ENCODE measurements around the gene PAM.
"Not testable (repeated sequence)": the region's sequence is repeated elsewhere in the genome, so short reads cannot be mapped to it uniquely, and the experiment has no call there.

Gene PAM

GRCh38 chr5:102764381-102765004 lies 9.4 kb downstream of the PAM start:
- WGBS, 2 experiments (ENCODE audit: insufficient coverage in 2 of 2) = 90 to 100% methylated on average over 2 of the region's 7 CpGs
- peaks cover 14% of the 10 kb centered on the region for H3K4me1 ChIP-seq (ENCODE audit: control insufficient read depth, insufficient read depth, low read length, poor library complexity, severe bottlenecking)
- no peaks in the 10 kb centered on the region for H3K9me3 ChIP-seq (ENCODE audit: control insufficient read depth, low read length)
- no peak overlapping the region for H3K4me3 ChIP-seq (ENCODE audit: extremely low read depth, insufficient read depth, low read length, poor library complexity, severe bottlenecking)
- no peak overlapping the region for H3K27ac ChIP-seq (ENCODE audit: low read depth, low read length, severe bottlenecking)
- no peaks in the 10 kb centered on the region for H3K36me3 ChIP-seq (ENCODE audit: control insufficient read depth, insufficient read depth, low read length)

DNA sequence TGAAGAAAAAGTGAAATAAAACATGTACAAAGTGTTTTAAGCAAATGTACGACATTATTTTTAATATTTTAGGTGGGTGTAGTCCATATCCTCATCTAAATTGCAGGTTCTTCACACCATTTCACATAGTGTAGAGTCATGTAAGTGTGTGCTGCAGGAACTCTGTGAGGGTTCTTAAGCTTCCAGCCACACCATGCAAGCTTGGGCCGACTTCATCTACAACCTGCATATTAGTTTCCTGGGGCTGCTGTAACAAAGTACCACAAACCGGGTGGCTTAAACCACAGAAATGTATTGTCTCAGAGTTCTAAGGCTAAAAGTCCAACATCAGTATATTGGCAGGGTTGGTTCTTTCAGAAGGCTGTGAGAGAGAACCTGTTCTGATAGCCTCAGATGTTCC lies 10.2 kb downstream of the PAM start:
- H3K4me1 ChIP-seq (ENCODE audit: control insufficient read depth, insufficient read depth, low read length, poor library complexity, severe bottlenecking) = peaks cover 14% of the 10 kb centered on the region
- H3K4me3 ChIP-seq (ENCODE audit: extremely low read depth, insufficient read depth, low read length, poor library complexity, severe bottlenecking) = no peak overlapping the region
- no peaks in the 10 kb centered on the region for H3K36me3 ChIP-seq (ENCODE audit: control insufficient read depth, insufficient read depth, low read length)
- H3K27ac ChIP-seq (ENCODE audit: low read depth, low read length, severe bottlenecking) = no peak overlapping the region
- WGBS, 2 experiments (ENCODE audit: insufficient coverage in 2 of 2) = 100% methylated on average over 3 of the region's 3 CpGs; no CpG with 5 or more reads in 1 of the 2 experiments
- no peaks in the 10 kb centered on the region for H3K9me3 ChIP-seq (ENCODE audit: control insufficient read depth, low read length)

DNA sequence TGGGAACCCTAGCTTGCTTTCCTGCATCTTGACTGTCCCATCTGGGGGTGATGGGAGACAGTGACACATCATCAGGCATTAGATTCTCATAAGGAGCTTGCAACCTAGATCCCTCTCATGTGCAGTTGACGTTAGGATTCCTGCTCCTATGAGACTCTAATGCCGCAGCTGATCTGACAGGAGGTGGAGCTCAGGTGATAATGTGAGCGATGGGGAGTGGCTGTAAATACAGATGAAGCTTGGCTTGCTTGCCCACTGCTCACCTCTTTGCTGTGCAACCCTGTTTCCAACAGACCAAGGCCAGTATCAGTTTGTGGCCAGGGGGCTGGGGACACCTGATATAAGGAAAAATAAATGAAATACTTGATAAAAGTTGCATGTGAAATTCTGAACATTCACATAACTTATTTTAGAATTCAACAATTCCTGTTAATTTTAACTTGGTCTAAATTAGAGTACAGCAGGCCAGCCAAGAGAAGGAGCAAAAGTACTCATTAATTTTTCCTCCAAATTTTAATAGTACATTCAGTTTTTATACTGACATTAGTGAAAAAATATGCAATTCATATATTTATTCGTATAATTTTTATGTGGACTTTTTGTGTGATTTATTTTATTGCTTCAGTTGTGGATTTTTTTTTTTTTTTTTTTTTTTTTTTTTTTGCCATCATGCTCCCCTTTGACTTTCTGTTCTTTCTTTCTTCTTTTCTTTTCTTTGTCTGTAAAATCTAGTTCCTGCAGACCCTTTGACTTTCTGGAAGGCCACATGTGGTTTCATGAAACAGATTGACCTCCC lies 11.4 kb downstream of the PAM start:
- WGBS, 2 experiments (ENCODE audit: insufficient coverage in 2 of 2) = 86 to 93% methylated on average over 3 of the region's 4 CpGs
- H3K36me3 ChIP-seq (ENCODE audit: control insufficient read depth, insufficient read depth, low read length) = no peaks in the 10 kb centered on the region
- no peak overlapping the region for H3K27ac ChIP-seq (ENCODE audit: low read depth, low read length, severe bottlenecking)
- no peak overlapping the region for H3K4me3 ChIP-seq (ENCODE audit: extremely low read depth, insufficient read depth, low read length, poor library complexity, severe bottlenecking)
- no peaks in the 10 kb centered on the region for H3K9me3 ChIP-seq (ENCODE audit: control insufficient read depth, low read length)
- peaks cover 20% of the 10 kb centered on the region for H3K4me1 ChIP-seq (ENCODE audit: control insufficient read depth, insufficient read depth, low read length, poor library complexity, severe bottlenecking)

- 89% methylated on average over 1 of the region's 2 CpGs; no CpG with 5 or more reads in 1 of the 2 experiments for WGBS, 2 experiments (ENCODE audit: insufficient coverage in 2 of 2)
- Histone ChIP-seq H3K4me1 (ENCODE audit: control insufficient read depth, insufficient read depth, low read length, poor library complexity, severe bottlenecking) (peaks cover 13% of the 10 kb centered on the region), H3K9me3 (ENCODE audit: control insufficient read depth, low read length) (no peaks in the 10 kb centered on the region), H3K27ac (ENCODE audit: low read depth, low read length, severe bottlenecking) (no peak overlapping the region), H3K36me3 (ENCODE audit: control insufficient read depth, insufficient read depth, low read length) (no peaks in the 10 kb centered on the region), H3K4me3 (ENCODE audit: extremely low read depth, insufficient read depth, low read length, poor library complexity, severe bottlenecking) (no peak overlapping the region)
Observed at GRCh38 chr5:102767862-102768261, 12.8 kb downstream of the PAM start.

GRCh38 chr5:102770803-102771202 lies 15.7 kb downstream of the PAM start:
- Histone ChIP-seq H3K4me1 (ENCODE audit: control insufficient read depth, insufficient read depth, low read length, poor library complexity, severe bottlenecking) (peaks cover 11% of the 10 kb centered on the region), H3K4me3 (ENCODE audit: extremely low read depth, insufficient read depth, low read length, poor library complexity, severe bottlenecking) (no peak overlapping the region), H3K36me3 (ENCODE audit: control insufficient read depth, insufficient read depth, low read length) (no peaks in the 10 kb centered on the region), H3K9me3 (ENCODE audit: control insufficient read depth, low read length) (no peaks in the 10 kb centered on the region), H3K27ac (ENCODE audit: low read depth, low read length, severe bottlenecking) (peak overlapping the region; percentile 64)
- WGBS, 2 experiments (ENCODE audit: insufficient coverage in 2 of 2) = no CpG with 5 or more reads among the region's 3 CpGs

DNA sequence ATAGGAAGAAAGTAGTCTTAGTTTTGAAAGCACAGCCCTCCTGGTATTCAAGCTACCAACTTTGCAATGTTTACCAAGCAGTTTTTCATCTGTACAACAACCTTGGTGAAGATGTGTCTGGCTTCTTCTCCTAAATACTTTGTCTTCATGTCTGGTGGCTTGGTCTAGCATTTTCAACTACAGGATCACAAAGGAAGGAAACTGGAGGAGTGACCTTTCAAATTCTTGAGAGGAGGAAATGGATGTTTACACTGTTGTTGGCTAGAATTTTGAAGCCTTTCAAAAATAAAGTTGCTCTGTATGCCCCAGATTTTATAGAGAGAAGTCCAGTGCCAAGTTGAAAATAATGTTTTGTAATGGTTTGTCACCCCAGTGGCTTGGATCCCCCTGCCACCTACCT lies 16.3 kb downstream of the PAM start:
- no peaks in the 10 kb centered on the region for H3K36me3 ChIP-seq (ENCODE audit: control insufficient read depth, insufficient read depth, low read length)
- H3K9me3 ChIP-seq (ENCODE audit: control insufficient read depth, low read length) = no peaks in the 10 kb centered on the region
- H3K4me3 ChIP-seq (ENCODE audit: extremely low read depth, insufficient read depth, low read length, poor library complexity, severe bottlenecking) = no peak overlapping the region
- peaks cover 11% of the 10 kb centered on the region for H3K4me1 ChIP-seq (ENCODE audit: control insufficient read depth, insufficient read depth, low read length, poor library complexity, severe bottlenecking)
- H3K27ac ChIP-seq (ENCODE audit: low read depth, low read length, severe bottlenecking) = peak overlapping the region; percentile 64

DNA sequence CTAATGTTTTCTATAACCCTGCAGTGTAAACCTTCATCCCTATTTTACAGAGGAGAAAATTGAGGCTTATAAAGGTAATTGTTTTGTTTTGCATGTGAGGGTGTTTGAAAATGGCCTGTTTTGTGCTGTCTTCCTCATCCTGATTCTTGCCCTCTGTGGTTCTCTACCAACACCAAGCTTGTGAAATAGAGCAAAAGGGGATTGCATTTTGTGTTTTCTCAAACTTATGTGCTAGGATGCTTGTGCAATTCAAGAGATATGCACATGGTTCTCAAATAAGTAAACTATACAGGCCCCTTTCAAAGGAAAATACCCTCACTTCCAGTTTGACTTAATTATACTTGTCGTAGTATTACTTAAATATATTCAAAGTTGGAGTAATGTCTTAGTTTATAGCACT lies 17.2 kb downstream of the PAM start:
- H3K36me3 ChIP-seq (ENCODE audit: control insufficient read depth, insufficient read depth, low read length) = no peaks in the 10 kb centered on the region
- no peak overlapping the region for H3K4me3 ChIP-seq (ENCODE audit: extremely low read depth, insufficient read depth, low read length, poor library complexity, severe bottlenecking)
- H3K9me3 ChIP-seq (ENCODE audit: control insufficient read depth, low read length) = no peaks in the 10 kb centered on the region
- WGBS, 2 experiments (ENCODE audit: insufficient coverage in 2 of 2) = no CpG with 5 or more reads among the region's 1 CpG
- H3K4me1 ChIP-seq (ENCODE audit: control insufficient read depth, insufficient read depth, low read length, poor library complexity, severe bottlenecking) = peaks cover 11% of the 10 kb centered on the region
- H3K27ac ChIP-seq (ENCODE audit: low read depth, low read length, severe bottlenecking) = no peak overlapping the region

- H3K4me3 ChIP-seq (ENCODE audit: extremely low read depth, insufficient read depth, low read length, poor library complexity, severe bottlenecking) = no peak overlapping the region
- 83% methylated on average over 1 of the region's 1 CpG; no CpG with 5 or more reads in 1 of the 2 experiments for WGBS, 2 experiments (ENCODE audit: insufficient coverage in 2 of 2)
- no peaks in the 10 kb centered on the region for H3K36me3 ChIP-seq (ENCODE audit: control insufficient read depth, insufficient read depth, low read length)
- no peaks in the 10 kb centered on the region for H3K9me3 ChIP-seq (ENCODE audit: control insufficient read depth, low read length)
- H3K27ac ChIP-seq (ENCODE audit: low read depth, low read length, severe bottlenecking) = no peak overlapping the region
- peaks cover 11% of the 10 kb centered on the region for H3K4me1 ChIP-seq (ENCODE audit: control insufficient read depth, insufficient read depth, low read length, poor library complexity, severe bottlenecking)
Observed at GRCh38 chr5:102773133-102773532, 18.0 kb downstream of the PAM start.

DNA sequence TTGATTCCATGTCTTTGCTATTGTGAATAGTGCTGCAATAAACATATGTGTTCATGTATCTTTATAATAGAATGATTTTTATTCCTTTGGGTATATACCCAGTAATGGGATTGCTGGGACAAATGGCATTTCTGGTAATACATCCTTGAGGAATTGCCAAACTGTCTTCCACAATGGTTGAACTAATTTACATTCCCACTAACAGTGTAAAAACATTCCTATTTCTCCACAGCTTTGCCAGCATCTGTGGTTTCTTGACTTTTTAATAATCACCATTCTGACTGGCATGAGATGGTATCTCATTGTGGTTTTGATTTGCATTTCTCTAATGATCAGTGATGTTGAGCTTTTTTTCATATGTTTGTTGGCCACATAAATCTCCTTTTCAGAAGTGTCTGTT lies 20.7 kb downstream of the PAM start:
- H3K36me3 ChIP-seq (ENCODE audit: control insufficient read depth, insufficient read depth, low read length); H3K4me3 ChIP-seq (ENCODE audit: extremely low read depth, insufficient read depth, low read length, poor library complexity, severe bottlenecking); H3K9me3 ChIP-seq (ENCODE audit: control insufficient read depth, low read length); H3K27ac ChIP-seq (ENCODE audit: low read depth, low read length, severe bottlenecking): not testable (repeated sequence)
- H3K4me1 ChIP-seq (ENCODE audit: control insufficient read depth, insufficient read depth, low read length, poor library complexity, severe bottlenecking) = peaks cover 10% of the 10 kb centered on the region

DNA sequence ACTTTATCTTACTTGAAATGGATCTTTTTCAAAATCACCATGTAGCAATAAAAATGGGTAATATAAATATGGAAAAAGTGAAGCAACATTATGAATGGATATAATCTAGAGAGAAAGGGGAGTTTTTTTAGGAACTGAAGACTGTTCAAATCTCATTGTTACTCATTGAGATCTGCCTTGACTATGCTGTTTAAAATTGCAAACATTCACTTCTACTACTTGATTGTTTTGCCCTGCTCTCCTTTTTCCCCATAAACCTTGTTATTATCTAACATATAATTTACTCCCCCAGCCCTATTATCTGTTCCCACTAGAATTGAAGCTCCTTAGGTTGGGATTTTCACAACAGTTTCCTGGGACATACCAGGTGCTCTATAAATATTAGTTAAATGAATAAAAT lies 22.0 kb downstream of the PAM start:
- no peak overlapping the region for H3K4me3 ChIP-seq (ENCODE audit: extremely low read depth, insufficient read depth, low read length, poor library complexity, severe bottlenecking)
- H3K4me1 ChIP-seq (ENCODE audit: control insufficient read depth, insufficient read depth, low read length, poor library complexity, severe bottlenecking) = no peaks in the 10 kb centered on the region
- H3K27ac ChIP-seq (ENCODE audit: low read depth, low read length, severe bottlenecking) = no peak overlapping the region
- H3K9me3 ChIP-seq (ENCODE audit: control insufficient read depth, low read length) = no peaks in the 10 kb centered on the region
- H3K36me3 ChIP-seq (ENCODE audit: control insufficient read depth, insufficient read depth, low read length) = no peaks in the 10 kb centered on the region

GRCh38 chr5:102778478-102778877 lies 23.4 kb downstream of the PAM start:
- 100% methylated on average over 1 of the region's 3 CpGs; no CpG with 5 or more reads in 1 of the 2 experiments for WGBS, 2 experiments (ENCODE audit: insufficient coverage in 2 of 2)
- H3K4me3 ChIP-seq (ENCODE audit: extremely low read depth, insufficient read depth, low read length, poor library complexity, severe bottlenecking) = no peak overlapping the region
- no peak overlapping the region for H3K27ac ChIP-seq (ENCODE audit: low read depth, low read length, severe bottlenecking)

More at GRCh38 chr5:102778478-102778877, 23.4 kb downstream of the PAM start:
- no peaks in the 10 kb centered on the region for H3K4me1 ChIP-seq (ENCODE audit: control insufficient read depth, insufficient read depth, low read length, poor library complexity, severe bottlenecking)
- no peaks in the 10 kb centered on the region for H3K36me3 ChIP-seq (ENCODE audit: control insufficient read depth, insufficient read depth, low read length)
- no peaks in the 10 kb centered on the region for H3K9me3 ChIP-seq (ENCODE audit: control insufficient read depth, low read length)
